H1 (cell line): ENCODE data around the gene EPM2A. TPM values are rescaled to one million over a fixed set of nuclear protein-coding genes. Genes with fewer than 3 reads are reported as not detected.

Source experiments
- CTCF ChIA-PET: fragments of 300-600 bp; sonication (Branson Sonifier 250); formaldehyde crosslinking; loops from one replicate; lab custom pipeline; 2021; ENCODE audit not compliant: partially characterized antibody; lab: Charles Lee
- POLR2A ChIA-PET: fragments of 300-600 bp; sonication (Branson Sonifier 250); formaldehyde crosslinking; loops from one replicate; lab custom pipeline; 2021; ENCODE audit warnings: inconsistent platforms; ENCODE audit not compliant: partially characterized antibody; lab: Charles Lee
- DNase-seq, 2 experiments: peaks; one replicate each; pipeline versions ENCODE4 v3.0.0 to v3.0.0-alpha.2; 2010 to 2022; ENCODE audit warnings: low spot score in 2 of 2, low read depth in 1 of 2, mixed read lengths in 1 of 2
- FAIRE-seq: peaks from 2 replicates; lab custom pipeline; 2011; peaks lifted over from hg19 to GRCh38; lab: Jason Lieb, UNC
- H2AFZ ChIP-seq: 2 replicates; pipeline ENCODE4 v1.8.1; 2012; ENCODE audit warnings: low read length, inconsistent platforms
- H2AK5ac ChIP-seq: 2 replicates; pipeline ENCODE4 v1.6.1; 2013; ENCODE audit warnings: low read depth, low read length
- H2BK120ac ChIP-seq: replicated peaks from 2 replicates; pipeline ENCODE3; 2013; ENCODE audit warnings: low read depth, low read length, inconsistent platforms
- H2BK12ac ChIP-seq: 2 replicates; pipeline ENCODE4 v1.6.1; 2013; ENCODE audit warnings: low read depth, low read length
- H2BK15ac ChIP-seq: 2 replicates; pipeline ENCODE4 v1.6.1; 2013; ENCODE audit warnings: low read length
- H2BK20ac ChIP-seq: 2 replicates; pipeline ENCODE4 v1.6.1; 2013; ENCODE audit warnings: low read length
- H2BK5ac ChIP-seq: 2 replicates; pipeline ENCODE4 v1.6.1; 2013; ENCODE audit warnings: low read depth, low read length
- H3K14ac ChIP-seq: 2 replicates; pipeline ENCODE4 v1.6.1; 2013; ENCODE audit warnings: inconsistent platforms; ENCODE audit not compliant: insufficient read length
- H3K18ac ChIP-seq: 2 replicates; pipeline ENCODE4 v1.6.1; 2013; ENCODE audit warnings: low read length; ENCODE audit errors: extremely low read depth
- H3K23ac ChIP-seq: 2 replicates; pipeline ENCODE4 v1.6.1; 2013; ENCODE audit warnings: inconsistent platforms; ENCODE audit not compliant: insufficient read length
- H3K23me2 ChIP-seq: 2 replicates; pipeline ENCODE4 v1.6.1; 2013; ENCODE audit warnings: low read depth, low read length
- H3K27ac ChIP-seq: 2 replicates; pipeline ENCODE4 v1.6.1; 2011; ENCODE audit warnings: low read depth, low read length, inconsistent platforms
- H3K27me3 ChIP-seq, 4 experiments: replicated peaks in 1 of 4; 1 replicate in 1 of 4; 2 replicates in 3 of 4; pipeline versions ENCODE4 v1.6.1 to v1.8.1; 2011 to 2013; ENCODE audit warnings: low read length in 3 of 4, mild to moderate bottlenecking in 3 of 4, inconsistent platforms in 2 of 4, mixed read lengths in 2 of 4, moderate library complexity in 1 of 4; ENCODE audit not compliant: control insufficient read depth in 3 of 4, insufficient read depth in 3 of 4; ENCODE audit errors: extremely low read depth in 1 of 4
- H3K36me3 ChIP-seq, 4 experiments: 2 replicates each; pipeline versions ENCODE4 v1.6.1 to v1.8.1; 2011 to 2013; ENCODE audit warnings: mild to moderate bottlenecking in 4 of 4, low read length in 3 of 4, moderate library complexity in 2 of 4, control low read depth in 1 of 4, inconsistent platforms in 1 of 4; ENCODE audit not compliant: insufficient read depth in 4 of 4, control insufficient read depth in 2 of 4
- H3K4ac ChIP-seq: replicated peaks from 2 replicates; pipeline ENCODE3; 2013; ENCODE audit warnings: low read length, low read depth, mixed read lengths, inconsistent platforms; ENCODE audit not compliant: insufficient read length
- H3K4me1 ChIP-seq, 4 experiments: replicated peaks in 1 of 4; 1 replicate in 1 of 4; 2 replicates in 3 of 4; pipeline versions ENCODE4 v1.6.1 to v1.8.1; 2011 to 2013; ENCODE audit warnings: low read length in 3 of 4, inconsistent platforms in 2 of 4, mixed read lengths in 1 of 4; ENCODE audit not compliant: insufficient read depth in 4 of 4, control insufficient read depth in 3 of 4
- H3K4me2 ChIP-seq, 2 experiments: 2 replicates each; pipeline versions ENCODE4 v1.6.1 to v1.8.1; 2011 to 2013; ENCODE audit warnings: low read depth in 2 of 2, low read length in 2 of 2, control low read depth in 1 of 2, inconsistent platforms in 1 of 2, mild to moderate bottlenecking in 1 of 2; ENCODE audit not compliant: insufficient read depth in 1 of 2
- H3K4me3 ChIP-seq, 4 experiments: fragments of 200-600, 300-600 bp in 1 of 4; sonication (generic), shearing (Covaris generic), sonication (Bioruptor Twin) in 1 of 4; 2 replicates each; pipeline versions ENCODE4 v1.5.1 to v1.8.1; 2011 to 2016; ENCODE audit warnings: low read length in 4 of 4, low read depth in 3 of 4, control low read depth in 2 of 4, inconsistent platforms in 2 of 4, mild to moderate bottlenecking in 2 of 4, mixed read lengths in 1 of 4, moderate library complexity in 1 of 4; ENCODE audit not compliant: insufficient read depth in 2 of 4; ENCODE audit errors: extremely low read depth in 1 of 4
- H3K56ac ChIP-seq: replicated peaks from 2 replicates; pipeline ENCODE3; 2013; ENCODE audit warnings: low read depth, mild to moderate bottlenecking, mixed read lengths, low read length, inconsistent platforms; ENCODE audit not compliant: insufficient read length
- H3K79me1 ChIP-seq: 2 replicates; pipeline ENCODE4 v1.6.1; 2013; ENCODE audit warnings: low read depth, low read length, control low read depth
- H3K79me2 ChIP-seq, 2 experiments: 2 replicates each; pipeline versions ENCODE4 v1.6.1 to v1.8.1; 2012 to 2013; ENCODE audit warnings: low read length in 2 of 2, mild to moderate bottlenecking in 2 of 2, inconsistent platforms in 1 of 2; ENCODE audit not compliant: insufficient read depth in 2 of 2, control insufficient read depth in 1 of 2
- H3K9ac ChIP-seq, 4 experiments: replicated peaks in 1 of 4; 1 replicate in 1 of 4; 2 replicates in 3 of 4; pipeline versions ENCODE4 v1.6.1 to v1.8.1; 2011 to 2013; ENCODE audit warnings: low read depth in 3 of 4, low read length in 3 of 4, control low read depth in 2 of 4, mild to moderate bottlenecking in 2 of 4, moderate library complexity in 2 of 4, inconsistent platforms in 1 of 4; ENCODE audit errors: extremely low read depth in 1 of 4
- H3K9me3 ChIP-seq, 2 experiments: 2 replicates each; pipeline versions ENCODE4 v1.6.1 to v1.8.1; 2012 to 2013; ENCODE audit warnings: mild to moderate bottlenecking in 2 of 2, moderate library complexity in 2 of 2, control low read depth in 1 of 2, inconsistent platforms in 1 of 2, low read depth in 1 of 2, low read length in 1 of 2, mixed read lengths in 1 of 2; ENCODE audit not compliant: insufficient read depth in 2 of 2
- H4K20me1 ChIP-seq, 2 experiments: replicated peaks in 1 of 2; 2 replicates each; pipeline versions ENCODE3 to v1.8.1; 2011 to 2013; ENCODE audit warnings: inconsistent platforms in 2 of 2, low read length in 2 of 2, mild to moderate bottlenecking in 1 of 2; ENCODE audit not compliant: insufficient read depth in 2 of 2, control insufficient read depth in 1 of 2
- H4K5ac ChIP-seq: 2 replicates; pipeline ENCODE4 v1.6.1; 2013; ENCODE audit warnings: low read length, low read depth, mixed read lengths, inconsistent platforms; ENCODE audit not compliant: insufficient read length
- H4K8ac ChIP-seq: 2 replicates; pipeline ENCODE4 v1.8.0; 2013; ENCODE audit warnings: mild to moderate bottlenecking, moderate library complexity, low read length, inconsistent platforms; ENCODE audit not compliant: insufficient read depth; ENCODE audit errors: extremely low read depth
- H4K91ac ChIP-seq: replicated peaks from 2 replicates; pipeline ENCODE3; 2013; ENCODE audit warnings: low read length, mixed read lengths, inconsistent platforms; ENCODE audit not compliant: insufficient read length
- ASH2L ChIP-seq: fragments of 200-600, 300-600 bp; sonication (generic); IDR thresholded peaks from one replicate; pipeline ENCODE4 v1.7.1; 2017; ENCODE audit warnings: low read length
- BACH1 ChIP-seq: IDR thresholded peaks from 2 replicates; pipeline ENCODE4 v1.6.1; 2012; ENCODE audit warnings: low read length, improper control_type of control experiment
- CBX5 ChIP-seq: fragments of 300-800, 300-1000 bp; sonication (generic); IDR thresholded peaks from 2 replicates; pipeline ENCODE4 v1.7.1; 2016; ENCODE audit warnings: antibody characterized with exemption, low read length, low read depth
- CHD2 ChIP-seq: IDR thresholded peaks from 2 replicates; pipeline ENCODE4 v1.6.1; 2012; ENCODE audit warnings: low read length, improper control_type of control experiment
- CREB1 ChIP-seq: IDR thresholded peaks from 2 replicates; pipeline ENCODE4 v1.6.1; 2012; ENCODE audit warnings: inconsistent platforms
- EZH2 ChIP-seq: fragments of 200-600 bp; sonication (generic); IDR thresholded peaks from 2 replicates; pipeline ENCODE4 v1.7.1; 2012; ENCODE audit warnings: low read depth, mild to moderate bottlenecking, moderate library complexity, low read length, inconsistent platforms; ENCODE audit not compliant: severe bottlenecking
- KDM4A ChIP-seq: IDR thresholded peaks from one replicate; pipeline ENCODE4 v1.7.1; 2012; ENCODE audit warnings: low read depth, mild to moderate bottlenecking, moderate library complexity, low read length, inconsistent platforms; ENCODE audit not compliant: severe bottlenecking
- POLR2A ChIP-seq, 2 experiments: IDR thresholded peaks; 1 replicate in 1 of 2; 2 replicates in 1 of 2; pipeline ENCODE4 v1.6.1; 2011; ENCODE audit warnings: low read depth in 2 of 2, low read length in 2 of 2, mild to moderate bottlenecking in 2 of 2; ENCODE audit errors: control extremely low read depth in 1 of 2
- RFX5 ChIP-seq: IDR thresholded peaks from 2 replicates; pipeline ENCODE4 v1.6.1; 2011; ENCODE audit warnings: low read depth, low read length, improper control_type of control experiment, borderline replicate concordance
- SIRT6 ChIP-seq: IDR thresholded peaks from one replicate; pipeline ENCODE4 v1.7.1; 2012; ENCODE audit warnings: low read length, inconsistent platforms
- SP1 ChIP-seq: IDR thresholded peaks from 2 replicates; pipeline ENCODE4 v1.6.1; 2011; ENCODE audit warnings: low read depth, low read length
- TCF12 ChIP-seq: IDR thresholded peaks from 2 replicates; pipeline ENCODE4 v1.6.1; 2011; ENCODE audit warnings: low read depth, mild to moderate bottlenecking, low read length
- WGBS, 2 experiments: shearing (Covaris generic) in 1 of 2; methylation state at CpG; one replicate each; pipeline versions ENCODE4 v1.1.6 to v1.1.7; 2013 to 2015; ENCODE audit warnings: low lambda C conversion rate in 2 of 2, mixed read lengths in 2 of 2, inconsistent platforms in 1 of 2, low coverage in 1 of 2, missing lambda C conversion rate in 1 of 2; ENCODE audit not compliant: insufficient replicate concordance in 2 of 2, insufficient coverage in 1 of 2, insufficient read length in 1 of 2; ENCODE audit errors: extremely low coverage in 1 of 2, missing lambda C conversion rate in 1 of 2; 5-methylcytosine and 5-hydroxymethylcytosine counted together
- polyA plus RNA-seq, 7 experiments: library from polyadenylated mRNA; depleted of rRNA in 3 of 7; stranded (reverse) in 5 of 7; unstranded in 2 of 7; fragments of >200 nt in 5 of 7; fragments of 200-250 nt in 2 of 7; gene quantifications; 1 replicate in 5 of 7; 2 replicates in 1 of 7; 4 replicates in 1 of 7; pipeline versions ENCODE4 v1.2.1 to v1.2.3, GENCODE V29; 2011 to 2013; ENCODE audit warnings: missing spikeins in 2 of 7, mixed read lengths in 2 of 7
- total RNA-seq: library from RNA; stranded (reverse); fragmentation: NEBNext Ultra II Directional; extraction: Animal tissue kit (Norgen Biotek cat#: 25700); gene quantifications from 2 replicates; pipeline ENCODE4 v1.2.1, GENCODE V29; 2021
- TF ChIP-seq, protein P1 (sequence below): IDR thresholded peaks from 2 replicates; pipeline ENCODE4 v1.6.1; 2012; ENCODE audit warnings: low read length, inconsistent platforms
- TF ChIP-seq, protein P2 (sequence below): IDR thresholded peaks from 2 replicates; pipeline ENCODE4 v1.6.1; 2011; ENCODE audit warnings: low read depth, mild to moderate bottlenecking, low read length; ENCODE audit not compliant: insufficient read depth

The EPM2A gene
- total and polyA plus RNA-seq, 2 of the 8 experiments (the other 6 are each of a cell fraction or from before 2014, with no cell fraction given), result 2.3 to 6.2 TPM

DNA sequence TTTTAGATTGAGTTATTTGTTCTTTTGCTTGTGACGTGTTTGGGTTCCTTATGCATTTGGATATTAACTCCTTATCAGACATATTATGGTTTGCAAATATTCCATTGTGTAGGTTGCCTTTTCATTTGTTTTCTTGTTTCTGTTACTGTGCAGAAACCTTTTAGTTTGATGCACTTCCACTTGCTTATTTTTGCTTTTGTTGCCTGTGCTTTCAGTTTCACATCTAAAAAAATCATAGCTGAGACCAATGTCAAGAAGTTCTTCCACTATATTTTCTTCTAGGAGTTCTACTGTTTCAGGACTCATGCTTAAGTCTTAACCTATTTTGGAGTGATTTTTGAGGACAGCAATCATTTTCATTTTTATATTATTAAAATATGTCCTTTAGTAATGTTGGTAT lies 113.5 kb downstream of the EPM2A start:
- no peak overlapping the region for H3K56ac ChIP-seq
- H3K36me3 ChIP-seq, result no peaks in the 10 kb centered on the region
- no peaks in the 10 kb centered on the region for H3K27me3 ChIP-seq
- ChIA-PET CTCF (interaction anchor here (2.6 kb wide), 1 partner anchor 11 kb away, joined by 13 read pairs; no protein-coding TSS in a partner anchor), POLR2A (interaction anchor here (0.5 kb wide), 1 partner anchor 22 kb away, joined by 3 read pairs; no protein-coding TSS in a partner anchor)
- no peaks in the 10 kb centered on the region for H3K79me2 ChIP-seq
- H4K20me1 ChIP-seq, result no peaks in the 10 kb centered on the region
- H3K4ac ChIP-seq, result no peak overlapping the region
- no peak overlapping the region for H2BK12ac ChIP-seq
- H2BK15ac ChIP-seq, result no peak overlapping the region
- no peak overlapping the region for H4K8ac ChIP-seq
- H3K4me1 ChIP-seq, result no peaks in the 10 kb centered on the region
- no peak overlapping the region for H3K27ac ChIP-seq
- H2BK20ac ChIP-seq, result no peak overlapping the region
- H2AFZ ChIP-seq, result no peak overlapping the region
- H3K23ac ChIP-seq, result no peak overlapping the region
- H2BK5ac ChIP-seq, result no peak overlapping the region
- 87% methylated on average over 1 of the region's 1 CpG; no CpG with 5 or more reads in 1 of the 2 experiments for WGBS, 2 experiments
- no peak overlapping the region for H3K4me2 ChIP-seq
- H4K5ac ChIP-seq, result no peak overlapping the region
- H3K9ac ChIP-seq, result no peak overlapping the region
- no peak for DNase-seq
- no peak overlapping the region for H3K14ac ChIP-seq
- H3K9me3 ChIP-seq, result no peaks in the 10 kb centered on the region
- no peaks in the 10 kb centered on the region for H3K79me1 ChIP-seq
- H3K18ac ChIP-seq, result no peak overlapping the region
- H3K4me3 ChIP-seq, result no peak overlapping the region
- no peak overlapping the region for H2BK120ac ChIP-seq
- no peak overlapping the region for H2AK5ac ChIP-seq
- no peaks in the 10 kb centered on the region for H3K23me2 ChIP-seq
- FAIRE-seq, result no peak
- no peak overlapping the region for H4K91ac ChIP-seq
- TF ChIP-seq CBX5, result no peak
- TF ChIP-seq POLR2A (IDR thresholded peaks at IDR 0.05; ENCODE audit: control extremely low read depth in 1 of 2, low read depth in 2 of 2, low read length in 2 of 2), result no peak
- TF ChIP-seq CHD2, result no peak
- no peak for TF ChIP-seq SIRT6
- TF ChIP-seq RFX5, result no peak
- no peak for TF ChIP-seq TCF12
- no peak for TF ChIP-seq KDM4A
- TF ChIP-seq, protein P1, sequence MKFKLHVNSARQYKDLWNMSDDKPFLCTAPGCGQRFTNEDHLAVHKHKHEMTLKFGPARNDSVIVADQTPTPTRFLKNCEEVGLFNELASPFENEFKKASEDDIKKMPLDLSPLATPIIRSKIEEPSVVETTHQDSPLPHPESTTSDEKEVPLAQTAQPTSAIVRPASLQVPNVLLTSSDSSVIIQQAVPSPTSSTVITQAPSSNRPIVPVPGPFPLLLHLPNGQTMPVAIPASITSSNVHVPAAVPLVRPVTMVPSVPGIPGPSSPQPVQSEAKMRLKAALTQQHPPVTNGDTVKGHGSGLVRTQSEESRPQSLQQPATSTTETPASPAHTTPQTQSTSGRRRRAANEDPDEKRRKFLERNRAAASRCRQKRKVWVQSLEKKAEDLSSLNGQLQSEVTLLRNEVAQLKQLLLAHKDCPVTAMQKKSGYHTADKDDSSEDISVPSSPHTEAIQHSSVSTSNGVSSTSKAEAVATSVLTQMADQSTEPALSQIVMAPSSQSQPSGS, result no peak
- TF ChIP-seq, protein P2, sequence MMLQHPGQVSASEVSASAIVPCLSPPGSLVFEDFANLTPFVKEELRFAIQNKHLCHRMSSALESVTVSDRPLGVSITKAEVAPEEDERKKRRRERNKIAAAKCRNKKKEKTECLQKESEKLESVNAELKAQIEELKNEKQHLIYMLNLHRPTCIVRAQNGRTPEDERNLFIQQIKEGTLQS, result no peak
- no peak for TF ChIP-seq BACH1
- TF ChIP-seq EZH2, result no peak
- TF ChIP-seq ASH2L, result no peak
- no peak for TF ChIP-seq SP1
- TF ChIP-seq CREB1, result no peak
